Measurements from ENCODE around the gene SNRNP200.

- TF ChIP-seq CTCF (IDR thresholded peaks at IDR 0.05) (no peak), POLR2AphosphoS5 (IDR thresholded peaks at IDR 0.05) (no peak)
Observed at GRCh38 chr2:96305979-96306308, 598 bp upstream of the SNRNP200 start.
